T-helper 17 cell (primary cell): ENCODE measurements around the gene OR1L4. TPM values are rescaled to one million over a fixed set of nuclear protein-coding genes. Genes with fewer than 3 reads are reported as not detected.

Experiments
- ATAC-seq: fragments of 150-1000 bp; cut with Tn5 transposase; 2 replicates; pipeline ENCODE4 v1.10.0; 2021; ENCODE audit warnings: mild to moderate bottlenecking, moderate library complexity
- DNase-seq, 3 donors: peaks; one replicate each; pipeline versions ENCODE4 v3.0.0 to v3.0.0-alpha.2; 2020 to 2021
- H3K9me3 ChIP-seq: one replicate; pipeline ENCODE4 v1.7.0; 2013; ENCODE audit warnings: low read length, mild to moderate bottlenecking; ENCODE audit not compliant: control insufficient read depth, poor library complexity, severe bottlenecking
- H3K27ac Mint-ChIP-seq: one replicate; pipeline ENCODE4 v1.8.0; 2022; ENCODE audit warnings: mild to moderate bottlenecking, moderate library complexity, mixed read lengths
- H3K27me3 Mint-ChIP-seq: one replicate; pipeline ENCODE4 v1.8.0; 2022; ENCODE audit warnings: mixed read lengths
- H3K36me3 Mint-ChIP-seq: one replicate; pipeline ENCODE4 v1.8.0; 2022; ENCODE audit warnings: low read depth, mixed read lengths
- H3K4me1 Mint-ChIP-seq: one replicate; pipeline ENCODE4 v1.8.0; 2022; ENCODE audit warnings: mild to moderate bottlenecking, mixed read lengths
- H3K4me3 Mint-ChIP-seq: one replicate; pipeline ENCODE4 v1.8.0; 2022; ENCODE audit warnings: mild to moderate bottlenecking, moderate library complexity, mixed read lengths
- total RNA-seq, 4 donors: library from RNA in 2 of 4; stranded (reverse) in 2 of 4; gene quantifications; one replicate each; pipeline ENCODE4 v1.2.3 and lab custom pipeline; 2022 to 2026

Gene OR1L4
- not detected for total RNA-seq
- total RNA-seq (lab: John Stamatoyannopoulos, UW) = 0 reads per million in 2 donors

GRCh38 chr9:122723690-122724089 is at the start of gene OR1L4:
TSS of gene OR1L4 (plus strand) at chr9:122723990. CDS start at chr9:122723990, 0 bp downstream.
- Mint-ChIP-seq H3K4me3 (no peak within 1 kb of the TSS), H3K4me1 (no peaks in the 10 kb centered on the region), H3K27ac (no peak within 1 kb of the TSS), H3K36me3 (no peaks in the 10 kb centered on the region), H3K27me3 (no peaks in the 10 kb centered on the region)
- DNase-seq = no peak
- H3K9me3 ChIP-seq = peaks cover 9% of the 10 kb centered on the region
- no peak for ATAC-seq

GRCh38 chr9:122684851-122685250 is 38.9 kb upstream of the OR1L4 start:
- Mint-ChIP-seq H3K4me3 (no peak overlapping the region), H3K27me3 (no peaks in the 10 kb centered on the region), H3K4me1 (no peaks in the 10 kb centered on the region), H3K36me3 (no peaks in the 10 kb centered on the region), H3K27ac (no peak overlapping the region)
- ATAC-seq (no peak), DNase-seq (no peak)
- H3K9me3 ChIP-seq = peaks cover 3% of the 10 kb centered on the region

- ATAC-seq (no peak), DNase-seq (no peak)
- Mint-ChIP-seq H3K27me3 (no peaks in the 10 kb centered on the region), H3K36me3 (no peaks in the 10 kb centered on the region), H3K4me1 (no peaks in the 10 kb centered on the region), H3K27ac (no peak overlapping the region), H3K4me3 (no peak overlapping the region)
- no peaks in the 10 kb centered on the region for H3K9me3 ChIP-seq
Observed at GRCh38 chr9:122695696-122696095, 28.1 kb upstream of the OR1L4 start.

GRCh38 chr9:122718038-122718437 is 5.8 kb upstream of the OR1L4 start:
- H3K36me3 Mint-ChIP-seq = no peaks in the 10 kb centered on the region
- no peak overlapping the region for H3K4me3 Mint-ChIP-seq
- H3K9me3 ChIP-seq = no peaks in the 10 kb centered on the region
- no peak for DNase-seq
- H3K27me3 Mint-ChIP-seq = no peaks in the 10 kb centered on the region
- H3K4me1 Mint-ChIP-seq = no peaks in the 10 kb centered on the region
- no peak overlapping the region for H3K27ac Mint-ChIP-seq
- ATAC-seq = no peak

GRCh38 chr9:122719218-122719617 is 4.6 kb upstream of the OR1L4 start:
- DNase-seq (no peak), ATAC-seq (no peak)
- no peaks in the 10 kb centered on the region for H3K4me1 Mint-ChIP-seq
- no peak overlapping the region for H3K27ac Mint-ChIP-seq
- no peaks in the 10 kb centered on the region for H3K9me3 ChIP-seq
- no peaks in the 10 kb centered on the region for H3K36me3 Mint-ChIP-seq
- no peak overlapping the region for H3K4me3 Mint-ChIP-seq
- H3K27me3 Mint-ChIP-seq = no peaks in the 10 kb centered on the region

- no peaks in the 10 kb centered on the region for H3K9me3 ChIP-seq
- no peak within 1 kb of the TSS for H3K27ac Mint-ChIP-seq
- no peak for DNase-seq
- H3K4me3 Mint-ChIP-seq = no peak within 1 kb of the TSS
- ATAC-seq = no peak
- H3K36me3 Mint-ChIP-seq = peaks cover 2% of the 10 kb centered on the region
- no peaks in the 10 kb centered on the region for H3K4me1 Mint-ChIP-seq
- no peaks in the 10 kb centered on the region for H3K27me3 Mint-ChIP-seq
Observed at GRCh38 chr9:122742003-122742402, 18.2 kb downstream of the OR1L4 start, which contains the start of gene OR1L6. TSS of gene OR1L6 (plus strand) at chr9:122742303. CDS start at chr9:122749848, 7,545 bp downstream.

- Mint-ChIP-seq H3K36me3 (peaks cover under 1% of the 10 kb centered on the region), H3K27me3 (no peaks in the 10 kb centered on the region), H3K4me3 (no peak overlapping the region), H3K27ac (no peak overlapping the region), H3K4me1 (no peaks in the 10 kb centered on the region)
- ATAC-seq = no peak
- H3K9me3 ChIP-seq = peaks cover 3% of the 10 kb centered on the region
- no peak for DNase-seq
Observed at GRCh38 chr9:122754825-122755224, 31.0 kb downstream of the OR1L4 start.

GRCh38 chr9:122767817-122768216 is 44.0 kb downstream of the OR1L4 start:
- Mint-ChIP-seq H3K27me3 (no peaks in the 10 kb centered on the region), H3K36me3 (no peaks in the 10 kb centered on the region), H3K27ac (no peak overlapping the region), H3K4me3 (no peak overlapping the region), H3K4me1 (no peaks in the 10 kb centered on the region)
- ATAC-seq (no peak), DNase-seq (no peak)
- no peaks in the 10 kb centered on the region for H3K9me3 ChIP-seq

Other genes with a start within 250 kb of the OR1L4 start
- not detected for gene OR1J1, start 246.1 kb upstream of the OR1L4 start, total RNA-seq
- under 1 TPM; 0.30 to 0.37 TPM for gene OR1J2, start 213.2 kb upstream of the OR1L4 start, total RNA-seq
- under 1 TPM; 0.40 to 0.50 TPM for gene OR1J4, start 204.8 kb upstream of the OR1L4 start, total RNA-seq
- gene OR1N1, start 196.7 kb upstream of the OR1L4 start, total RNA-seq = not detected
- 1 to 10 TPM in 1 of 2 donors, under 1 TPM in 1; 0.31 to 1.2 TPM for gene OR1N2, start 170.9 kb upstream of the OR1L4 start, total RNA-seq
- not detected for gene OR1L8, start 140.6 kb upstream of the OR1L4 start, total RNA-seq
- gene OR1Q1, start 109.3 kb upstream of the OR1L4 start, total RNA-seq = under 1 TPM; 0.40 to 0.96 TPM
- gene OR1B1, start 66.4 kb upstream of the OR1L4 start, total RNA-seq = not detected
- gene OR1L1, start 62.3 kb upstream of the OR1L4 start, total RNA-seq = not detected
- not detected for gene OR1L3, start 48.9 kb upstream of the OR1L4 start, total RNA-seq
- gene OR1L6, start 18.3 kb downstream of the OR1L4 start, total RNA-seq = not detected
- not detected for gene OR5C1, start 64.9 kb downstream of the OR1L4 start, total RNA-seq
- gene OR1K1, start 76.1 kb downstream of the OR1L4 start, total RNA-seq = not detected
- gene PDCL, start 104.6 kb downstream of the OR1L4 start, total RNA-seq = 10 to 100 TPM; 13.6 to 14.4 TPM
- 10 to 100 TPM; 51.5 to 69.6 TPM for gene RC3H2, start 181.4 kb downstream of the OR1L4 start, total RNA-seq
- 1 to 10 TPM; 3.7 to 4.7 TPM for gene ZBTB6, start 189.3 kb downstream of the OR1L4 start, total RNA-seq
- 1 to 10 TPM; 6.9 to 7.2 TPM for gene ZBTB26, start 207.5 kb downstream of the OR1L4 start, total RNA-seq
- 10 to 100 TPM; 33.8 to 36.7 TPM for gene RABGAP1, start 217.0 kb downstream of the OR1L4 start, total RNA-seq